Heart left ventricle (tissue), 16 donors: ENCODE results near the gene ATG2A. TPM values are rescaled to one million over a fixed set of nuclear protein-coding genes. Genes with fewer than 3 reads are reported as not detected.
A peak's percentile ranks its signal among the peaks of the same experiment; 100 is the strongest.

ENCODE experiments used
- ATAC-seq, 4 donors: fragments of 200-7000 bp; cut with Tn5 transposase; one replicate each; pipeline ENCODE4 v1.9.1; 2020 to 2022; ENCODE audit warnings: moderate library complexity in 4 of 4, mild to moderate bottlenecking in 3 of 4, moderate number of reproducible peaks in 1 of 4
- DNase-seq, 5 donors: peaks; one replicate each; pipeline ENCODE4 v3.0.0-alpha.2; 2020
- H3K27ac ChIP-seq, 12 donors: fragments of 200-600 bp; sonication (generic) in 4 of 12; one replicate each; pipeline versions ENCODE4 v1.5.0 to v1.8.0; 2016 to 2022; ENCODE audit warnings: mild to moderate bottlenecking in 2 of 12
- H3K27me3 ChIP-seq, 9 donors: fragments of 200-600 bp; sonication (generic) in 2 of 9; one replicate each; pipeline versions ENCODE4 v1.5.1 to v1.8.0; 2016 to 2022; ENCODE audit warnings: mild to moderate bottlenecking in 3 of 9
- H3K36me3 ChIP-seq, 9 donors: fragments of 200-600 bp; sonication (generic) in 2 of 9; one replicate each; pipeline versions ENCODE4 v1.5.0 to v1.8.0; 2018 to 2022; ENCODE audit warnings: mild to moderate bottlenecking in 2 of 9
- H3K4me1 ChIP-seq, 12 donors: fragments of 200-600 bp; sonication (generic) in 4 of 12; one replicate each; pipeline versions ENCODE4 v1.5.0 to v1.8.0; 2016 to 2022; ENCODE audit warnings: mild to moderate bottlenecking in 3 of 12
- H3K4me3 ChIP-seq, 12 donors: fragments of 200-600 bp; sonication (generic) in 4 of 12; one replicate each; pipeline versions ENCODE4 v1.5.0 to v1.8.0; 2017 to 2022; ENCODE audit warnings: mild to moderate bottlenecking in 9 of 12, moderate library complexity in 4 of 12
- H3K9me3 ChIP-seq, 12 donors: fragments of 200-600 bp; sonication (generic) in 4 of 12; one replicate each; pipeline versions ENCODE4 v1.5.0 to v1.8.0; 2016 to 2022; ENCODE audit warnings: mild to moderate bottlenecking in 1 of 12
- CTCF ChIP-seq, 12 donors: fragments of 200-600 bp; sonication (generic) in 4 of 12; IDR thresholded peaks; one replicate each; pipeline versions ENCODE4 v1.5.0 to v1.8.0; 2018 to 2022; ENCODE audit warnings: antibody characterized with exemption in 12 of 12, mild to moderate bottlenecking in 5 of 12
- POLR2A ChIP-seq, 2 donors: fragments of 450-650 bp; IDR thresholded peaks; one replicate each; pipeline ENCODE4 v1.6.1; 2017; ENCODE audit warnings: antibody characterized with exemption in 2 of 2, mild to moderate bottlenecking in 2 of 2, moderate library complexity in 2 of 2
- WGBS, 4 donors: extraction: QIAGEN DNeasy Blood & Tissue Kit in 2 of 4; methylation state at CpG; one replicate each; pipeline versions ENCODE4 v1.1.5 to v1.1.7; 2013 to 2018; 5-methylcytosine and 5-hydroxymethylcytosine counted together
- intact Hi-C, 10 donors: fragments of 100-400 bp; cut with DNase I; formaldehyde crosslinking; loops; one replicate each; pipeline versions ENCODE4 v1.11.1 to v1.14.2; 2022
- polyA plus RNA-seq, 2 donors: library from polyadenylated mRNA; stranded (reverse); fragments of 200-250 nt; gene quantifications; one replicate each; pipeline ENCODE4 v1.2.3, GENCODE V29; 2013
- total RNA-seq, 9 donors: library from RNA; depleted of rRNA in 2 of 9; stranded (reverse); fragments of >200 nt in 2 of 9; fragmentation: NEBNext Ultra II Directional in 3 of 9; extraction: Animal tissue kit (Norgen Biotek cat#: 25700) in 3 of 9; gene quantifications; one replicate each; pipeline versions ENCODE4 v1.1.0 to v1.2.4, GENCODE V29; 2016 to 2023
- donor health status: ischemic (EF 13 %, LVEDD 7.1; RV severe dilation, severe dysfunction).
- donor health status: healthy with polysubstance abuse.
- donor health status: DM: no; HTN: yes; CAD: no.
- donor health status: DM: no; HTN: no; CAD: no.
- donor health status: ischemic (EF 25% LVEDD 6.9; RV normal size, moderate dysfunction).
- donor health status: ischemic (EF 25% LVEDD 5.7; RV mildly dilated, moderate dysfunction).
- donor health status: healthy.
- donor health status: DM: yes; HTN: yes; CAD: no.
- donor health status: ischemic (EF 35%, LVEDD 5.7; RV mildly dilated, moderate dysfunction).
- donor health status: nonischemic (EF 11% LVEDD 7.7; RV severe dilation, severe dysfunction).
- donor health status: DM: yes; HTN: yes; CAD: no.
- donor health status: PGD.
- donor health status: ischemic (EF 29% LVEDD 5.4; RV normal size, mild dysfunction).
- donor health status: nonischemic (EF 23%, LVEDD 6.1; RV moderate dilation, normal function).

The ATG2A gene
- total and polyA plus RNA-seq, 11 donors: 11.4 to 38.5 (median 16.1) TPM

- Histone ChIP-seq H3K9me3 (no peaks in the 10 kb centered on the region), H3K27me3 (no peaks in the 10 kb centered on the region), H3K4me1 (peaks cover 0 to 33% (median 23%) of the 10 kb centered on the region in 12 donors), H3K36me3 (peaks cover 0 to 37% (median 26%) of the 10 kb centered on the region in 9 donors), H3K4me3 (peak overlapping the region; percentile 56 to 100 (median 96)), H3K27ac (peak overlapping the region; percentile 71 to 99 (median 96))
- DNase-seq: peak in 1 of 5 donors; percentile 33
- intact Hi-C loops: loop anchor here in 9 of 10 donors (1.0 to 10.0 kb wide), 9 partner anchors 52 to 200 kb away; partner anchors contain the start of genes ARL2 (in 6 of the 9), BATF2 (in 3 of the 9), FAU (in 1 of the 9) and MRPL49 (in 1 of the 9)
- 1% methylated on average over 18 to 24 of the region's 24 CpGs for WGBS, 4 donors
- ATAC-seq: peak in 1 of 4 donors; percentile 4
- TF ChIP-seq CTCF (IDR thresholded peaks at IDR 0.05) (no peak), POLR2A (IDR thresholded peaks at IDR 0.05) (no peak)
These were observed 7.9 kb upstream of the ATG2A start for GRCh38 chr11:64924910-64925284.

- ATAC-seq (peak; percentile 96 to 98 (median 98)), DNase-seq (peak; percentile 96 to 97 (median 96))
- peak in 1 of 2 donors; percentile 87 for TF ChIP-seq POLR2A (IDR thresholded peaks at IDR 0.05)
- TF ChIP-seq CTCF (IDR thresholded peaks at IDR 0.05): no peak
- no peaks in the 10 kb centered on the region for H3K9me3 ChIP-seq
- H3K4me1 ChIP-seq: peaks cover 0 to 39% (median 25%) of the 10 kb centered on the region in 12 donors
- H3K4me3 ChIP-seq: peak within 1 kb of the TSS; percentile 56 to 100 (median 96)
- H3K27me3 ChIP-seq: no peaks in the 10 kb centered on the region
- 0 to 4% (median 1%) methylated on average over 14 to 47 of the region's 47 CpGs for WGBS, 4 donors
- intact Hi-C loops: loop anchor here in 8 of 10 donors (1.0 to 10.0 kb wide), 7 partner anchors 71 to 201 kb away; partner anchors contain the start of genes ARL2 (in 5 of the 8), BATF2 (in 2 of the 8), FAU (in 1 of the 8) and MRPL49 (in 1 of the 8)
- peak within 1 kb of the TSS; percentile 71 to 99 (median 96) for H3K27ac ChIP-seq
- peaks cover 0 to 30% (median 20%) of the 10 kb centered on the region in 9 donors for H3K36me3 ChIP-seq
These were observed 7.2 kb upstream of the ATG2A start, which contains the start of gene PPP2R5B for GRCh38 chr11:64923944-64924909. Gene PPP2R5B, plus strand, starts transcription at chr11:64924689. Its CDS starts 1,046 bp downstream, at chr11:64925735.

GRCh38 chr11:64923151-64923661 lies 6.2 kb upstream of the ATG2A start:
- H3K4me1 ChIP-seq: peaks cover 0 to 48% (median 30%) of the 10 kb centered on the region in 12 donors
- H3K27me3 ChIP-seq: no peaks in the 10 kb centered on the region
- peak overlapping the region in 7 of 12 donors; percentile 87 to 100 (median 95) for H3K4me3 ChIP-seq
- peak overlapping the region in 7 of 12 donors; percentile 93 to 98 (median 96) for H3K27ac ChIP-seq
- WGBS, 4 donors: 86 to 100% (median 90%) methylated on average over 3 to 11 of the region's 11 CpGs
- TF ChIP-seq POLR2A (IDR thresholded peaks at IDR 0.05) (no peak), CTCF (IDR thresholded peaks at IDR 0.05) (no peak)
- DNase-seq (no peak), ATAC-seq (no peak)
- peaks cover 0 to 20% (median 9%) of the 10 kb centered on the region in 9 donors for H3K36me3 ChIP-seq
- intact Hi-C loops: loop anchor here in 6 of 10 donors (5.0 to 10.0 kb wide), 5 partner anchors 72 to 202 kb away; partner anchors contain the start of genes ARL2 (in 4 of the 6), BATF2 (in 1 of the 6), FAU (in 1 of the 6) and MRPL49 (in 1 of the 6)
- no peaks in the 10 kb centered on the region for H3K9me3 ChIP-seq
